DMS53 (cell line): ENCODE data around the gene APOL3.
"Not testable (repeated sequence)": the region's sequence is repeated elsewhere in the genome, so short reads cannot be mapped to it uniquely, and the experiment has no call there.

Experiments
- DNase-seq: peaks from one replicate; lab custom pipeline; 2025; lab: John Stamatoyannopoulos, UW

APOL3 gene, protein sequence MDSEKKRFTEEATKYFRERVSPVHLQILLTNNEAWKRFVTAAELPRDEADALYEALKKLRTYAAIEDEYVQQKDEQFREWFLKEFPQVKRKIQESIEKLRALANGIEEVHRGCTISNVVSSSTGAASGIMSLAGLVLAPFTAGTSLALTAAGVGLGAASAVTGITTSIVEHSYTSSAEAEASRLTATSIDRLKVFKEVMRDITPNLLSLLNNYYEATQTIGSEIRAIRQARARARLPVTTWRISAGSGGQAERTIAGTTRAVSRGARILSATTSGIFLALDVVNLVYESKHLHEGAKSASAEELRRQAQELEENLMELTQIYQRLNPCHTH

DNA sequence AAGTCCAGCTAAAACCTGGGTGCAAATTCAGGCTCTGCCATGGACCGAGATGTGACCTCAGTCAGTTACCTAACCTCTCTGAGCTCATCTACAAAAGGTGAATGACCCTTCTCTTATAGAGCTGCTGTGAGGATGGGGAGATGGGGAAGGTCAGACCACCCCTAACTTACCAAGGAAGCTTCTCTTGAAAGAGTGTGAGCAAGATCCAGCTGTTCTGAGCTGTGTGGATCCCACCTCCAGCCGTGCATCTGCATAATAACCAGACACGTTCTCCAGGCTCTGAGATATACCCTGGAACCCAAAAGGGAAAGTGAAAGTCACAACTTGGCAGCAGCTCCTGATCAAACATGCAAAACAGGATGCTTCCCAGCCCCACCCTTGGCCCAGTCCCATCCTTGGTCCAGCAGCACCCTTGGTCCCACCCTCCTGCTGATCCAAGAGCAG lies at the start of gene APOL3:
APOL3 (minus strand) TSS at position 257 of the 444 bp plus-strand sequence. CDS start 11,700 bp downstream, outside the sequence.
- peak; percentile 12 for DNase-seq

DNA sequence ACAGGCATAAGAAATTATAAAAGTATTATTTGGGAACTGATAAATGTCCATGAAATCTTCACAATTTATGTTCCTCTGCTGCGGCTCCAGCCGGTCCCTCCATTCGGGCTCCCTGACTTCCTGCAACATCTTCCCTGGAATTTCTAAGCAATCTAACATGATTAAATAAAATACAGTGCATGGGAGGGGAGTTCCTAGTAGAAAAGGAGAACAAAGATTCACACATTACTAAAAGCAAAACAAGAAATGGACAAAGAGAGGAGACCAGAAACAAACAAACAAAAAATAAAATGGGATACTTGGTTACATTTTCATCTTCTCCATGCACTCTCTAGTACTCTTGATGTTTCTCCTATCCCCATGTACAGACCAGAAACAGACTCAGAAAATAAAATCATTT lies 49.7 kb upstream of the APOL3 start:
- no peak for DNase-seq

DNA sequence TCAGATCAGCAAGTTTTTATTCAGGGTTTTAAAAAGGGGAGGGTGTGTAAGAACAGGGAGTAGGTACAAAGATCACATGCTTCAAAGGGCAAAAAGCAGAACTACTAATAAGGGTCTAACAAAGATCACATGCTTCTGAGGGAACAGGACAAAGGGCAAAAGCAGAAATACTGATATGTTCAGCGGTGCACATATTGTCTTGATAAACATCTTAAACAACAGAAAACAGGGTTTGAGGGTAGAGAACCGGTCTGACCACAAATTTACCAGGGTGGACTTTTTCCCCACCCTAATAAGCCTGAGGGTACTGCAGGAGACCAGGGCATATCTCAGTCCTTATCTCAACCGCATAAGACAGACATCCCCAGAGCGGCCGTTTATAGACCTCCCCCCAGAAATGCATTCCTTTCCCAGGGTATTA lies 48.9 kb upstream of the APOL3 start:
- DNase-seq, result not testable (repeated sequence)

DNA sequence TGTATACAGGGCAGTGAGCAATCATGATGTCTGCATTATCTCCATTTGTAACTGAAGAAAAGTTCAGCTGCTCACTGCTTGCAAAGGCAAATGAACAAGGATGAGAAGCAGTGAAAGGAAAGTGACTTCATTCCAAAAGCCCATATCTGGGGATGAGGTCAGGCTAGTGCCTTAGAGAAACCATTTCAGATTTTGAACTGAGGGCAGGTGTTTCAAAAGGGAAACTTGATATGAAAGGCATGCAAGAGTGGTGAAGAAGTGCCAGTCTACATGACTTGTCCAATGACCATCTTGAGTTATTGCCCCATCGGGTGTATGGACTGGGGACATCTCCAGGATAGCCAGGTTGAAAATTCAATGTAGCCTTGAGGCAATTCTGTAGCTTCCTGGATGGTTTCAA lies 48.4 kb upstream of the APOL3 start:
- no peak for DNase-seq

DNA sequence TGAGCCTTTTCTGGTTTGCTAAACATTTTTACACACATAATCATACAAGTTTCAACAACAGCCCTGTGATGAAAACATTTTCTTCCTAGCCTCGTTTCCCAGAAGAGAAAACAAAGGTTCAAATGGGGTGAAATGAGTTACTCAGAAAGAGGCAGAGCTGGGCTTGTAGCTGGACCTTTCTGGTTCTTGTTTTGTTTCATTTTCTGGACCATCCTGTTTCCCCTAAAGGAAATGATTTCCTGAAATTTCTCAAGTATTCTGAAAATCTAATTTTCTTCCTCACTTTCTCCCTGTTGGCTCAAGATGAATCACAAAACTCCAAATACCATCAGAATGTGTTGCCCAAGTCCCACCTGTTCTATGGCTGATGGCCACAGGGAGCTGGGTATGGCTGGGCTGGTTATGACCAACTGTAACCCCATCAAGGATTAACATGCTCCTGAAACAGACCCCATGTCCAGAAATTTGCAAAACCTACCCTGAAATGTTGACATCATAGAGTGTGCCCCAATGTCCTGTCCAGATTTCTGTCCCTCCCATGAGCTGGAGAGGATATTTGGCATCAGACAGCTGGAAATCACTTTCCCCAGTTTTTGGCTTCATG lies 47.7 kb upstream of the APOL3 start:
- DNase-seq, result no peak

DNA sequence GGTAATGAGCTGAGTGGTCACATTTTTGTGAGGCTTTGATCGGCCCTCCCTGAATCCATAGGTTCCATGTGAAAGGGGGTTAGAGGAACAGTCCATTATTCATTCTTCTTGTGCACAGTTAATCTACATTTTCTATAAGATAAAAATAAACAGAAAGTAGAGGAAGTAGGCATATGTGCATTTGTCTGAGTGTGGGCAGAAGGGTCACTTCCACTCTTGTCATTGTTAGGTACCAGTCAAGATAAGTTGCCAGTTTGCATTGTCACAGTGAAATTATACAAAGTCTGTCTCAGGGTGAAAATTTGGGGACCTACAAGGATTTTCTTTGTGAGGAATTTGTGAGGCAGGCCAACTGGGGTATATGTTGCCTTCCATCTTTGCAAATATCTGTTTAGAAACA lies 45.7 kb upstream of the APOL3 start:
- no peak for DNase-seq

DNA sequence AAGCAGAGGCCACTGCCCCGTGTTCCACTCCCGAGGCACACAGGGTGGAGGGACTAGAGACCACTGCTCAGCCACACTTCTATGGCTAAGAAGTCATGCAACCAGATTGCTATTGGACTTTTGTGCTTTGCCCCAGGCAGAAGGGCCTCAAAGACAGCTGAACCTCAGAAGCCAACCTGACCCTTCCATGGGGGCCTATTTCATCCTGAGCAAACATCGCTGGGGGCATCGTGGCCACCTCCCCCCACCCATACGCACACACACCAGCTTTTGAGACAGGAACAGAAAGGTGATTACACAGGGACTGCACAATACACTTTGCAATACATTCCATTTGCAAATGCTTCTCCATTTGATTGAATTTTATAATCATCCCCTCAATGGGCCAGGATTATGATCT lies 45.0 kb upstream of the APOL3 start:
- not testable (repeated sequence) for DNase-seq

DNA sequence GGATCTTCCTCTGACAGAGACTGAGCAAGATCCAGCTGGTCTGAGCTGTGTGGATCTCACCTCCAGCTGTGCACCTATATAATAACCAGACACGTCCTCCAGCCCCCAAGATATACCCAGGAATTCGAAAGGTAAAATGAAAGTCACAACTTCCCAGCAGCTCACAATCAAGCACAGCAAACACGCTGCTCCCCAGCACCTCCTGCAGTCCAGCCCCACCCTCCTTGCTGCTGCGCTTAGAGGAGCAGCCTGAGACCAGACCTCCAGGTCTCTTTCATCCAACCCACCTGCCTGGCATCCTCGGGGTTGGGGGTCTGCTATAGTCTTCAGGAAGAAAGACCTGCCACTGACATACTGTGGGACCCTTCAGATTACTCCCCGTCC lies 44.1 kb upstream of the APOL3 start:
- DNase-seq, result no peak

DNA sequence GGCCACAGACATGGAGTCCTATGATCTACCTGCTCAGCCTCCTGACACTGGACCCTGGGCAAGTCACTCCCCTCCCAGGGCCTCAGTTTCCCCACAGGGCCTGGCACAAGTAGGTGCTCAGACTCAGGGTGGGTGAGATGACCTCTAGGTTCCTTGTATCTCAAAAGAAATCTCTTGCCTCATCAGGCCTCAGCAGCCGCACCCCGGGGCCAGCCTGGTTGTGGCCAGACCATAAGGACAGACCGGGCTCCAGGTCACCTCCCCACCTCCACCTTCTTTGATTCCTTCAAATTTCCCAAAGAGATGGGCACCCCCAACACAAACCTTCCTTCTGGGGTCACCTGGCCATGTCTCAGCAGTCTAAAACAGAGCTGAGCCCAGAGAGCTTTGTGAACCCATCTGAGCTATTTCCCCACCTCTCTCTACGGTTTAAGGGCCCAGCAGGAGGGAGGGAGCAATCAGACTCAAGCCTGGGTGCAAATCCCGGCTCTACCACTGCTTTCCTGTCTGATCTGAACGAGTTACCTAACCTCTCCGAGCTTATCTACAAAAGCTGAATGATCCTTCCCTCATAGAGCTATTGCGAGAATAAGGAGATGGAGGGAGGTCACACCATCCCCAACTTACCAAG lies 43.6 kb upstream of the APOL3 start:
- DNase-seq, result no peak

DNA sequence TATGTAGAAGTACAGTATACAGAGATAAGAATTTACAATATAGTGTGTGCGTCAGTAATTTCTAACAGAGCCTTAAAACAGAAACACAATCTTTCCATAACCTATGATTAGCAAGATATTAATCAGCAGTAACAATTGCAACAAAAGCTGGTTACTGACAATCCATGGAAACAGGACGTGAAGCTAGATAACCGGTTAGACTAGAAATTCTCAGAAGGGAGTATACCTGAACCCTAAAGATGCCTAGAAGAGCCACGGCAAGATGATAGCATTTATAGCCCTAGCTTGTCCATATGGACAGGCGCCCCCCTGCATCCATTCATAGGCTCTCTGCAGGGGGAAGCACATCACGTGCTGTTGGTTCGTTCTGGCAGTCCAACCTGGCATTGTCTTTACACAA lies 42.9 kb upstream of the APOL3 start:
- DNase-seq, result not testable (repeated sequence)

DNA sequence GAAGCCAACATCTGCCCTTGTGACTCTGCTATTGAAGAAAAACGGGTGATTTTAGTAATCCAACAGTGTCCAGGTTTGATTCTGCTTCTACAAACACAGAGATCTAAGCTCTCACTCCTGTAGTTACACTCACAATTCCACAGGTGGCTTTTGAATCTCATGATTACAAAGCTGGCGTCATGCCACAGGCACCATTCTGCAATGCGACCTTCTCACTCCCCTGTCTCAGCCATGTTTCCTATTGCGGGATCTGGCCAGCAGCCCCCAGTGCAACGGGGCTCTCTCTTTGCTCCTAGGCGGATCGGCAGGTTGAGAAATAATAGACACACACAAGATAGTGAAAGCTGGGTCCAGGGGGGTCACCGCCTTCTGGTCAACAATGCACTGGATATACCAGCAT lies 42.4 kb upstream of the APOL3 start:
- peak; percentile 6 for DNase-seq

DNA sequence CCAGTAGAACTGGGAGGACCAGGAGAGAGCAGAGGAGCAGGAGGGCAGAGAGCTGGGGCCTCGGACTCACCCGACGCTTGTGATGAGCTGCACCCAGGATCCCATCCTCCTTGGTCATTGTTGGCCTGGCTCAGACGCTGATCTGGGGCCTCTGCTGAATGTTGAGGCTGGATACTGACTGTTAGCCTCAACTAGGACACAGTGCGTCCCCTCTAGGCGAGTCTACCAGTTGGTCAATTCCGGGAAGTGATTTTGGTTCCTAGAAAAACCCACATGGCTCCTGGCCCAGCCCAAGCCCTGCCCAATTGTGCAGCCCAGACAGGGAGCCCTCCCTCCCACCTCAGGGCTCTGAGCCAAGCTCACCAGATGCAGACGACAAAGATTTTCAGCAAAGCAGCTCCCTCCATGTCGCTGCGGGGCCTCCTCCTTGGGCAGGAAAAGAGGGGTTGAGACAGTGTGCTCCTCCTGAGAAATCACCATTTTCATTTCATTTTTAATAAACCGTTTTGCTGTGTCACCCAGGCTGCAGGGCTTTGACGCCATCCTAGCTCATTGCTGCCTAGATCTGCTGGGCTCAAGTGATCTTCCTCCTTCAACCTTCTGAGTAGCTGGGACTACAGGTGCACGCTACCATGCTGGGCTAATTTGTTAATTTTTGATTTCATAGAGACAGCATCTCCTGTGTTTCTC lies 41.2 kb upstream of the APOL3 start, which contains the start of gene APOL4:
APOL4 (minus strand) TSS at position 180 of the 690 bp plus-strand sequence; CDS start at position 105, 75 bp downstream.
- no peak for DNase-seq

DNA sequence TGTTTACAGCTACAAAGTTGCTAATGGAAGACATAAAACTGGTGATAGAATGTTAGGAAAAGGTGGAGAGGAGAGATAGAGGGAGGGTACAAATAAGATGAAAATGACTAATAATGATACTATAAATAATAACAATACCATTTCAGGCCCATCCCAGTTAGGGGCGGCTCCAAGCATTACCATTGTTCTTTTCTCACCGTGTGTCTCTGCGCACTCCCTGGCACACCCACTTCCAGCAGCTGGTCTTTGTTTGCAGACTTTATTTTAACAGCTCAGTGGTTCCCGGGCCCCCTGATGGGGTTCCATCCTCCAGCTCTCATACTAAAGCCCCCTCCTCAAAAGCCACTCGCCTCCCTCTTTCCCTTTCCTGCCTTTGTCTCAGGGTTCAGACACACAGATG lies 40.5 kb upstream of the APOL3 start:
- DNase-seq, result not testable (repeated sequence)

DNA sequence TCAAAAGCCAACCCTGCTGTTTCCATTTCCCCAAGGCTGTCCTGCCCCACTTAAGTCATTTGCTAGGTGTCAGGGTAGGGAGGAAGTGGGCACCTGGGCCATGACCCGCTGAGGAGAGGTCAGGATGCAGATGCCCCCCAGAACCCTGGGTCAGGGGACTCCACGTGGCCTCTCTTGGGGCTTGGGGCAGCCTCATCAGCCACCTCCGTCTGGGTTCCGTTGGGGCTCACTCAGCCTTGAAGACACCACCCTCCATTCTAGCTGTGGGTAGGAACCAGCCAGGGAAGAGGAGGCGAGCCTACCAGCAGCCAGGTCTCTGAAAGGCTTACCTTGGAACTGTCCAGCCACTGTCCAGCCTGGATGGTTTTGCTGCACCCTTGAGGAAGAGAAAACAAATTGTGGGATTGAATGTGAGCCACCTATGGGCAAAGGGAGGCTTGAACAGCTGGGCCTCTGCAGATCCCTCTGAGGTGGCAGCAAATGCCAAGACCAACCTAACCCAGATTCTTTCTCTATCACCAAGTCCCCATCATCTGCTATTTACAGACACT lies 38.5 kb upstream of the APOL3 start:
- no peak for DNase-seq

DNA sequence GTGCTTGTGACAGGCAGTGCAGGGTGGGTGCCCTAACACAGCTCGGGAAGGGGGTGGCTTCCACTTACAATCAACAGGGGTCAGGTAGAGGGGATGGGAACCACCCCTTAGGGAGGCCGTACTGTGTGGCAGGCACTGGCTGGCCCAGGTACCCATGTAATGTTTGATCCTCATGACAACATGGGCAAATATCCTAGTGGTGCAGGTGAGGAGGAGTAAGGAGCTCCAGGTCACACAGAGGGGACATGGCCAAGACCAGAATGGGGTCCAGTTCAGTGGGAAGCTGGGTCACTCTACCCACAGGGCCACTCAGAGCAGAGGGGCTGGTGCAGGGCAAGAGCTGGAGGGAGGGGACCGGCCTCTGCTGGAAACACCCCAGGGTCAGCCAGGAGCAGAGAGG lies 38.0 kb upstream of the APOL3 start:
- no peak for DNase-seq

DNA sequence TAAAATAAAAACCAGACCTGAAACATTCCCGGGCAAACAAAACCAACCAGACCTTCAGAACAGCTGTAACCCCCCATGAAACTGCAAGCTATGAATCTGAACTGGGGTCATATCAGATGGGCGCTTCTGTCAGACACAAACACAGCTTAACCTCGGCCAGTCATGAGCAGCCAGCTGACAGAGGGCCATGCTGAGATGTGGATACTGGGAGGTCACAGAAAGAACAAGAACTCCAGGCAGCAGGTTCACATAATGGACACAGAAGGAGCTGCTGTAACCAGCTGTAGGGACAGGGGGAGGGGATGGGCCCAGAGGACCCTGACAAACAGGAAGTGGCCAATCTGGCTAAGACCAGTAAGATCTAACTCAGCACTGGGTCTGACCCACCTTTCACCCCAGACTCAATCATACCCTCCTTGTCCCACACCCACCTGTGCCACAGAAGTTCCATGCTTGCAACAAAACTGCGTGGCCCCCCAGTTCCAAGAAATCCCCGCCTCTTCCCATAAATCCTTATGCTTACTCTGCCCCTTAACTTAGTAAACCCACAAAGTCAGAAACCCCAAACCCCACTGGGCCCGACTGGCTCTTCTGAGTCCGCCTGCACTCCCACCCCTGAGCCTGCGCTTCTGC lies 37.1 kb upstream of the APOL3 start:
- no peak for DNase-seq

DNA sequence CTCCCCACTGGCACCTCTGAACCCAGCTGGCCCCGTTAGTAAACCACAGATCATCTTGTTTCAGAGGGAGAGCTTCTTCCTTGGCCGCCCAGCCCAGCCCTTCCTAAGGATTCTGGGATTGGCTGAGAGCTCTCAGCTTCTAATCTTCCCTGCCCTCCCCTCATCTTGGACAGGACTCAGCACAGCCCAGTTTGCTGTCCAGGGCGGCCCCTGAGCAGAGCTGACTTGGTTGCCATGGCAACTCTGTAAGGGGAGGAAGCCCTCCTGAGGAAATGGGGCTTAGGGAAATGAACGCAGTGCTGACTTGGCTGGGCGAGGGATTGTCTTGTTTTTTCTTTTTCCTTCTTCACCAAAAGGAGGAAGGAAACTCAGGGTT lies 36.5 kb upstream of the APOL3 start:
- DNase-seq, result no peak

DNA sequence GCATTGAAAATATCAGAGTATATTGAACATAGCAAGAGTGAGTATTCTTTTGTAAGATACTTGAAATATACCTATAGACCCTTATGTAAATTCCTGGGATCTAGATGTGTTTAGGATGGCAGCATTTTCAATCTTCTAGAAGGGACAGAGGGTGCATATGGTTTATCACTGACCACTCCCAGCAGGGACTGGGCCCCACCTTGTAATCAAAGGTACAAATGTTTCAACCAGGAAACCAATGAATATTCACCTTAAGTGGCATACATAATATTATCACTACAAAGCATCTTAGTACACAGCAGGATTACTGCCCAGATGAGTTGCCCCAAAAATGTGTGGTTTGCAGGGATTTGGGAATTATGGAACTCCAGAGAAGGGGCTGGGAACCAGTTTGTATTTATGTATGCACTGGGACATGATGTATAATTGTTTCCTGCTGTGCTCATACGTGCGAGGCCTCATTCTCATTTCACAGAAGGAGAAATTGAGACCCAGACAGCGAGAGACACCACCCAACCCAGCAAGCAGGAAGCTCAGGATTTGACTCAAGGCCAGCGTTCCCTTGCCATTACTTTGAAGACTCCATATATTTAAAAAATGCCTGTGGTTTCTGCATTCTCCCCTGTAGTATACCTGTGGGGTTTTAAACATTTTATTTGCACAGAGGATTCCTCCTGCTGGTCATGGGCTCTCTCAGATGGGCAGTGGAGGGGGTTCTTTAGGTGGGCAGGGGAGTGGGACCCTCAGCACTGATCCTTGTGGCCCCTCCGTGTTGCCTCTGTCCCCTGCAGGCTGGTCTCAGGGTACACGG lies 35.9 kb upstream of the APOL3 start:
- no peak for DNase-seq

DNA sequence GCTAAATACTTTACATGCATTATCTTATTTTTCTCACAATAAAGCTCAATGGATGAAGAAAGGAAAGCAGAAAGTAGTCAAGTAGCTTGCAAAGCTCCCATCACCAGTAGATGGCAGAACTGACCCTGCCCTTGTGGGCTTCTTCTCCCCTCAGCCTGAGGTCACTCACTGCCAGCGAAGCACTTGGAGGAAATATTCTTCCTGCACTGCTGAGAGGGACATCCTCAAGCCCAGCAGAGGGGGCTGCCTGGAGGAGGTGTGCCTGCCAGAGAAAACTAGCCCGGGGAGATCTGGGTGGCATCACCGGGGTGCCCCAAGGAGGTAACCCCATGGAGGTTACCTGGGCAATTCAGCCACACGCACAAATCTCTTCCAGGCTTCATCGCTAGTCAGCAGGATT lies 34.4 kb upstream of the APOL3 start:
- DNase-seq, result peak; percentile 47

DNA sequence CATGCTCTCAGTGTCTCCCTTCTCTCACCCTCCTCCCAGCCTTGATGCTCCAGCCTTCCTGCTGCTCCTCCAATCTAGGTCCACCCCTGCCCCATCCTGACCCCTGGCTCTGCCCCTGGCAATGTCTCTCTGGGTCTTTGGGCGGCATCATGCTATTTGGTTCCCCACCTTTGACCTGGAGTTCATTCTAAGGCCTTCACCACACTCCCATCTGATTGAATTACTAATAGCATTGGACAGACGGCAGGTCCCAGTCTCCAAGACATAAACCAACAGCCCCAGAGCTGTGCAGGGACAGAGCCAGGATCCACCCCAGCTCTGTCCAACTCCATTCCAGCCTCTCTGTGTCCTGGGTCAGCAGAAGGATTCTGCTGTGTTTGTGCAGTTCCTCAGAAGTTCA lies 33.8 kb upstream of the APOL3 start:
- DNase-seq, result no peak

DNA sequence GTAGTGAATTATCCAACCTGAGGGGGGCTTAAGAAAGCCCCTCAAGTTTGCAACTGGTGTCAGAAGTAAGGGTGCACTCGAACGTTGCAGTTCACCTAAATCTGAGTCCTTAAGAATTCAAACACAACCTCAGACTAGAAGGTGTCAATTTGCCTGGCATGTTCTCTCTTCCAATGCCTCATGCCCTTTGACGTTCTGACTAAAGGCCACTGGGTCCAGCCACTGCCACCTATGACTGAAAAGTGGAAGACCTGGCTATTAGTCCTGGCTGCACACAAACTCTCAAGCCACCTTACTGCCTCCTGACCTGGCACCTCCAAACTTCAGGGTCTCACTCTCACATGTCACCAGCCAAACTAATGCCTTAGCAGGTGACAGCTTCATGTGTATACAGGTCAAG lies 33.0 kb upstream of the APOL3 start:
- DNase-seq, result no peak
